Measurements from ENCODE around the gene VSTM2B.

Gene VSTM2B

DNA sequence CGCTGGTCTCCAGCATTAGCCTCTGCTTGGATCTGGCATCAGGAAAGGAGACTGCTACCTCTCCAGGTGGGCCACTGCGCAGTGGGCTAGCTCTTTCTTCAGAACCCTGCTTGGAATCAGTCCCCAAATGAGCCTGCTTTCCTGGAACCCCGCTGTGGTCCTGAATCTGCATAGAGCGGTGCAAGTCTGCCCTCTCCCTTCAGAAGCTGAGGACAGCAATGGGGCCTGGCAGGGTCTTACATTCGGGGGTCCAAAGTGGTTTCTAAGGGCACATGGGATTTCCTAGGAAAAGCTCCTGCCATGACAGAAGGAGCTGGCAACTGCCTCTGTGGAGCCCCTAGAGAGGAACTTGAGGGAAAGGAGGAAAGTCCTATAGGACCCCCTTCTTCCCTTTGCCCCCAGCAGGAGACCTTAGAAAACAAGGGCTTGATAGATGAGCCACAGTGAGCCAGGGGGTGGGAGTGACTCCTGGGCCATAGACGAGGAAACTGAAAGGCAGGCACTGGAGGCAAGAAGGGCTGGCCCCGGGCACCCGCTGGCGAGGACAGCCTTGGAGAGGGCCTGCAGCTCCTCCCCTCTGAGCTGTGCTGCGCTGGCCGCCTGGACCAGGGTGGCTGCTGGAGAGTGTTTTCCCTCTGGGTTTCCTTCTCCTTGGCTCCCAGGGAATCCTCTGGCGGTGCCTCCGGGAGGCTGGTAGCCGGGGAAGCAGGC lies 1.4 kb upstream of the VSTM2B start:
- H3K9me2 ChIP-seq (replicated peaks; ENCODE audit: insufficient read depth, low read length), result no peaks in the 10 kb centered on the region
- H2AFZ ChIP-seq (ENCODE audit: low read length), result no peak overlapping the region
- H3K27me3 ChIP-seq (replicated peaks; ENCODE audit: insufficient read depth, low read length), result peaks cover 27% of the 10 kb centered on the region
- no peaks in the 10 kb centered on the region for H3K79me2 ChIP-seq (ENCODE audit: low read length)
- no peaks in the 10 kb centered on the region for H4K20me1 ChIP-seq (ENCODE audit: insufficient read depth, low read length)
- no peak for DNase-seq
- no peaks in the 10 kb centered on the region for H3F3A ChIP-seq (ENCODE audit: insufficient read depth, low read length)
- H3K4me3 ChIP-seq (ENCODE audit: low read length), result no peak overlapping the region
- no peak overlapping the region for H3K9ac ChIP-seq (ENCODE audit: low read length)
- no peak for TF ChIP-seq EZH2phosphoT487 (IDR thresholded peaks at IDR 0.05; ENCODE audit: low read length)
- TF ChIP-seq, protein P1, sequence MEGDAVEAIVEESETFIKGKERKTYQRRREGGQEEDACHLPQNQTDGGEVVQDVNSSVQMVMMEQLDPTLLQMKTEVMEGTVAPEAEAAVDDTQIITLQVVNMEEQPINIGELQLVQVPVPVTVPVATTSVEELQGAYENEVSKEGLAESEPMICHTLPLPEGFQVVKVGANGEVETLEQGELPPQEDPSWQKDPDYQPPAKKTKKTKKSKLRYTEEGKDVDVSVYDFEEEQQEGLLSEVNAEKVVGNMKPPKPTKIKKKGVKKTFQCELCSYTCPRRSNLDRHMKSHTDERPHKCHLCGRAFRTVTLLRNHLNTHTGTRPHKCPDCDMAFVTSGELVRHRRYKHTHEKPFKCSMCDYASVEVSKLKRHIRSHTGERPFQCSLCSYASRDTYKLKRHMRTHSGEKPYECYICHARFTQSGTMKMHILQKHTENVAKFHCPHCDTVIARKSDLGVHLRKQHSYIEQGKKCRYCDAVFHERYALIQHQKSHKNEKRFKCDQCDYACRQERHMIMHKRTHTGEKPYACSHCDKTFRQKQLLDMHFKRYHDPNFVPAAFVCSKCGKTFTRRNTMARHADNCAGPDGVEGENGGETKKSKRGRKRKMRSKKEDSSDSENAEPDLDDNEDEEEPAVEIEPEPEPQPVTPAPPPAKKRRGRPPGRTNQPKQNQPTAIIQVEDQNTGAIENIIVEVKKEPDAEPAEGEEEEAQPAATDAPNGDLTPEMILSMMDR (IDR thresholded peaks at IDR 0.05; ENCODE audit: low read length), result no peak
- TF ChIP-seq EZH2 (optimal IDR thresholded peaks at IDR 0.05; ENCODE audit: low read depth, low read length), result no peak
- H3K36me3 ChIP-seq (replicated peaks; ENCODE audit: insufficient read depth, low read length), result no peaks in the 10 kb centered on the region
- no peak overlapping the region for H3K27ac ChIP-seq (ENCODE audit: low read length)
- H3K4me1 ChIP-seq (ENCODE audit: low read length), result no peaks in the 10 kb centered on the region
- H3K4me2 ChIP-seq (ENCODE audit: low read depth, low read length), result no peak overlapping the region
- no peaks in the 10 kb centered on the region for H3K9me3 ChIP-seq (replicated peaks; ENCODE audit: insufficient read depth, low read length)

GRCh38 chr19:29524912-29525831 lies 622 bp upstream of the VSTM2B start:
- Histone ChIP-seq H3K27me3 (replicated peaks; ENCODE audit: insufficient read depth, low read length) (peaks cover 27% of the 10 kb centered on the region), H3K4me2 (ENCODE audit: low read depth, low read length) (no peak overlapping the region), H3K4me3 (ENCODE audit: low read length) (no peak overlapping the region)

DNA sequence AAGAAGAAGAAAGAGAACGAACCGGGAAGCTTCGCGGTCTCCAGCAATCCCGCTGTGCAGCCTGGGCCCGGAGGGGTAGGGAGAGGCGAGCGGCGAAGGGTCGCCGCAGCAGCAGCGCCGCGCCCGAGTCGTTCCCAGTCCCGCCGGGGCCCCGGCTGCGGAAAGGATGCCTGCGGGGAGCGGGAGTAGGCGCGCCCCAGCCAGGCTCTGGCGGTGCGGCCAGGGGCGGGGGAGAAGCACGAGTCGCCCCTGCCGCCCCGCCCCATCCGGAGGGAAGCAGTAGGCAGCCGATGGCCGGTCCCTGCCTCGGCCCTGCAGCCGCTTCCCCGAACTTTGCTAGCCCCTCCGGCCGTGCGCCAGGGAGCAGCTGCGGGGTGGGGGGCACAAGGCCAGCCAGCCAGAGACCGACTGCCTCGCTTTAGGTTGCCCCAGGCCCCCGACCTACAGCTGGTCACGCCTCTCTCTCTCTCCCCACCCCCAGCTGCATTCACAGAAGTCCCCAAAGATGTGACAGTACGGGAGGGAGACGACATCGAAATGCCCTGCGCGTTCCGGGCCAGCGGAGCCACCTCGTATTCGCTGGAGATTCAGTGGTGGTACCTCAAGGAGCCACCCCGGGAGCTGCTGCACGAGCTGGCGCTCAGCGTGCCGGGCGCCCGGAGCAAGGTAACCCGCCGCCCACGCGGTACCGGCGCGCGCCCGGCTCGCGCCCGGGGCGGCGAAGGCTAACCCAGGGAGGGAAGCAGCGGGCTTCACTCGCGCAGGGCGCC lies 1.1 kb downstream of the VSTM2B start:
- Histone ChIP-seq H3K27ac (ENCODE audit: low read length) (no peak overlapping the region), H3K9me2 (replicated peaks; ENCODE audit: insufficient read depth, low read length) (no peaks in the 10 kb centered on the region), H3K4me1 (ENCODE audit: low read length) (no peaks in the 10 kb centered on the region), H3K4me2 (ENCODE audit: low read depth, low read length) (no peak overlapping the region), H3K27me3 (replicated peaks; ENCODE audit: insufficient read depth, low read length) (peaks cover 27% of the 10 kb centered on the region), H2AFZ (ENCODE audit: low read length) (no peak overlapping the region), H3K79me2 (ENCODE audit: low read length) (no peaks in the 10 kb centered on the region), H4K20me1 (ENCODE audit: insufficient read depth, low read length) (no peaks in the 10 kb centered on the region), H3K9ac (ENCODE audit: low read length) (no peak overlapping the region), H3K36me3 (replicated peaks; ENCODE audit: insufficient read depth, low read length) (no peaks in the 10 kb centered on the region), H3F3A (ENCODE audit: insufficient read depth, low read length) (no peaks in the 10 kb centered on the region), H3K9me3 (replicated peaks; ENCODE audit: insufficient read depth, low read length) (no peaks in the 10 kb centered on the region), H3K4me3 (ENCODE audit: low read length) (no peak overlapping the region)
- TF ChIP-seq, protein P1 (IDR thresholded peaks at IDR 0.05; ENCODE audit: low read length), result no peak
- TF ChIP-seq EZH2 (optimal IDR thresholded peaks at IDR 0.05; ENCODE audit: low read depth, low read length) (no peak), EZH2phosphoT487 (IDR thresholded peaks at IDR 0.05; ENCODE audit: low read length) (no peak)
- no peak for DNase-seq

More at GRCh38 chr19:29524912-29525831, 622 bp upstream of the VSTM2B start:
- H3F3A ChIP-seq (ENCODE audit: insufficient read depth, low read length), result no peaks in the 10 kb centered on the region
- no peak overlapping the region for H2AFZ ChIP-seq (ENCODE audit: low read length)
- no peaks in the 10 kb centered on the region for H3K4me1 ChIP-seq (ENCODE audit: low read length)
- no peak for TF ChIP-seq EZH2 (optimal IDR thresholded peaks at IDR 0.05; ENCODE audit: low read depth, low read length)
- TF ChIP-seq EZH2phosphoT487 (IDR thresholded peaks at IDR 0.05; ENCODE audit: low read length), result no peak
- TF ChIP-seq, protein P1 (IDR thresholded peaks at IDR 0.05; ENCODE audit: low read length), result no peak
- H3K9me3 ChIP-seq (replicated peaks; ENCODE audit: insufficient read depth, low read length), result no peaks in the 10 kb centered on the region
- H3K9me2 ChIP-seq (replicated peaks; ENCODE audit: insufficient read depth, low read length), result no peaks in the 10 kb centered on the region
- no peaks in the 10 kb centered on the region for H3K36me3 ChIP-seq (replicated peaks; ENCODE audit: insufficient read depth, low read length)
- no peak overlapping the region for H3K9ac ChIP-seq (ENCODE audit: low read length)
- H4K20me1 ChIP-seq (ENCODE audit: insufficient read depth, low read length), result no peaks in the 10 kb centered on the region
- H3K79me2 ChIP-seq (ENCODE audit: low read length), result no peaks in the 10 kb centered on the region
- DNase-seq, result no peak
- no peak overlapping the region for H3K27ac ChIP-seq (ENCODE audit: low read length)
